IMR-90 (cell line): ENCODE measurements around the gene C16orf86. TPM values are rescaled to one million over a fixed set of nuclear protein-coding genes. Genes with fewer than 3 reads are reported as not detected.

Source experiments
- ATAC-seq: fragments of 200-7000 bp; cut with Tn5 transposase; 2 replicates; pipeline ENCODE4 v1.9.1; 2020; ENCODE audit warnings: low read depth, mild to moderate bottlenecking, moderate library complexity
- BruUV-seq: library from RNA; stranded (reverse); fragments of 400-500 nt; replicated peaks from 2 replicates; lab custom pipeline; 2021; lab: Mats Ljungman, UMichigan
- CTCF ChIA-PET: fragments of 300-600 bp; formaldehyde crosslinking; extraction: SDS; loops from one replicate; lab custom pipeline; 2021; ENCODE audit warnings: antibody characterized with exemption; lab: Yijun Ruan, JAX
- POLR2A ChIA-PET: fragments of 300-600 bp; sonication (Branson Sonifier 250); formaldehyde crosslinking; loops from one replicate; lab custom pipeline; 2022; ENCODE audit warnings: antibody characterized with exemption; ENCODE audit not compliant: unreplicated experiment; lab: Charles Lee
- DNase-seq: peaks from one replicate; pipeline ENCODE4 v3.0.0; 2013
- H2AFZ ChIP-seq: replicated peaks from 2 replicates; pipeline ENCODE3; 2013; ENCODE audit warnings: low read length, mild to moderate bottlenecking; ENCODE audit not compliant: poor library complexity
- H2AK5ac ChIP-seq: 2 replicates; pipeline ENCODE4 v1.6.1; 2013; ENCODE audit warnings: low read depth, low read length, inconsistent platforms
- H2AK9ac ChIP-seq: replicated peaks from 2 replicates; pipeline ENCODE3; 2013; ENCODE audit warnings: mild to moderate bottlenecking, low read depth, low read length, moderate library complexity; ENCODE audit not compliant: poor library complexity
- H2BK120ac ChIP-seq: 2 replicates; pipeline ENCODE4 v1.6.1; 2013; ENCODE audit warnings: low read depth, low read length, inconsistent platforms
- H2BK15ac ChIP-seq: 3 replicates; pipeline ENCODE4 v1.6.1; 2013; ENCODE audit warnings: low read depth, low read length, inconsistent platforms
- H2BK20ac ChIP-seq: 2 replicates; pipeline ENCODE4 v1.6.1; 2013; ENCODE audit warnings: low read depth, mild to moderate bottlenecking, inconsistent platforms, low read length, moderate library complexity
- H2BK5ac ChIP-seq: 2 replicates; pipeline ENCODE4 v1.6.1; 2013; ENCODE audit warnings: mild to moderate bottlenecking, low read depth, low read length, inconsistent platforms; ENCODE audit not compliant: poor library complexity, severe bottlenecking
- H3K14ac ChIP-seq: replicated peaks from 2 replicates; pipeline ENCODE4 v1.6.1; 2013; ENCODE audit warnings: low read depth, low read length, inconsistent platforms
- H3K18ac ChIP-seq: 2 replicates; pipeline ENCODE4 v1.6.1; 2013; ENCODE audit warnings: low read depth, low read length, control low read depth
- H3K23ac ChIP-seq: 2 replicates; pipeline ENCODE4 v1.6.1; 2013; ENCODE audit warnings: low read depth, low read length, inconsistent platforms
- H3K27ac ChIP-seq: 2 replicates; pipeline ENCODE4 v1.5.1; 2013; ENCODE audit warnings: mild to moderate bottlenecking, control low read depth, low read length; ENCODE audit not compliant: insufficient read depth
- H3K27me3 ChIP-seq: 2 replicates; pipeline ENCODE4 v1.6.1; 2013; ENCODE audit warnings: low read length; ENCODE audit not compliant: control insufficient read depth, insufficient read depth
- H3K36me3 ChIP-seq: 2 replicates; pipeline ENCODE4 v1.6.1; 2013; ENCODE audit warnings: low read length, mixed read lengths; ENCODE audit not compliant: control insufficient read depth, insufficient read depth
- H3K4ac ChIP-seq: 2 replicates; pipeline ENCODE4 v1.6.1; 2013; ENCODE audit warnings: low read depth, low read length, inconsistent platforms
- H3K4me1 ChIP-seq: 2 replicates; pipeline ENCODE4 v1.6.1; 2013; ENCODE audit warnings: low read length, mixed read lengths; ENCODE audit not compliant: control insufficient read depth, insufficient read depth
- H3K4me2 ChIP-seq: 2 replicates; pipeline ENCODE4 v1.6.1; 2013; ENCODE audit warnings: low read depth, mild to moderate bottlenecking, control low read depth, low read length, moderate library complexity
- H3K4me3 ChIP-seq: 2 replicates; pipeline ENCODE4 v1.5.1; 2013; ENCODE audit warnings: low read depth, mild to moderate bottlenecking, control low read depth, low read length, moderate library complexity; ENCODE audit not compliant: insufficient read depth
- H3K56ac ChIP-seq: 2 replicates; pipeline ENCODE4 v1.6.1; 2013; ENCODE audit warnings: low read length, inconsistent platforms; ENCODE audit not compliant: insufficient read depth; ENCODE audit errors: extremely low read depth
- H3K79me1 ChIP-seq, 2 experiments: 2 replicates each; pipeline ENCODE4 v1.6.1; 2013; ENCODE audit warnings: low read length in 2 of 2, inconsistent platforms in 1 of 2, low read depth in 1 of 2
- H3K9ac ChIP-seq: 2 replicates; pipeline ENCODE4 v1.6.1; 2013; ENCODE audit warnings: low read depth, low read length, control low read depth
- H3K9me1 ChIP-seq: 2 replicates; pipeline ENCODE4 v1.6.1; 2013; ENCODE audit warnings: low read length, inconsistent platforms; ENCODE audit not compliant: insufficient read depth
- H3K9me3 ChIP-seq: 2 replicates; pipeline ENCODE4 v1.6.1; 2013; ENCODE audit warnings: low read length; ENCODE audit not compliant: control insufficient read depth, insufficient read depth
- H4K20me1 ChIP-seq: 2 replicates; pipeline ENCODE4 v1.6.1; 2013; ENCODE audit warnings: low read length, inconsistent platforms; ENCODE audit not compliant: insufficient read depth
- H4K5ac ChIP-seq: 2 replicates; pipeline ENCODE4 v1.6.1; 2013; ENCODE audit warnings: mild to moderate bottlenecking, low read depth, low read length, control low read depth
- H4K8ac ChIP-seq, 2 experiments: 2 replicates each; pipeline ENCODE4 v1.6.1; 2013; ENCODE audit warnings: low read depth in 2 of 2, low read length in 2 of 2, control low read depth in 1 of 2, inconsistent platforms in 1 of 2
- H4K91ac ChIP-seq: 2 replicates; pipeline ENCODE4 v1.6.1; 2013; ENCODE audit warnings: low read depth, low read length, inconsistent platforms; ENCODE audit not compliant: insufficient read depth
- BHLHE40 ChIP-seq: fragments of 150-350 bp; IDR thresholded peaks from 2 replicates; pipeline ENCODE4 v1.6.1; 2016; ENCODE audit warnings: mild to moderate bottlenecking, low read depth, low read length
- CEBPB ChIP-seq: IDR thresholded peaks from 2 replicates; pipeline ENCODE4 v1.6.1; 2012; ENCODE audit warnings: low read depth, low read length, improper control_type of control experiment
- CHD1 ChIP-seq: IDR thresholded peaks from 2 replicates; pipeline ENCODE4 v1.6.1; 2012; ENCODE audit warnings: low read depth, low read length, improper control_type of control experiment
- FOS ChIP-seq: fragments of 150-350 bp; IDR thresholded peaks from 2 replicates; pipeline ENCODE4 v1.6.1; 2016; ENCODE audit warnings: low read depth, low read length
- MAFK ChIP-seq: IDR thresholded peaks from 2 replicates; pipeline ENCODE4 v1.6.1; 2012; ENCODE audit warnings: low read depth, low read length, improper control_type of control experiment
- MAZ ChIP-seq: IDR thresholded peaks from 2 replicates; pipeline ENCODE4 v1.6.1; 2012; ENCODE audit warnings: low read depth, mild to moderate bottlenecking, low read length, improper control_type of control experiment, moderate library complexity, borderline replicate concordance
- MXI1 ChIP-seq: IDR thresholded peaks from 2 replicates; pipeline ENCODE4 v1.6.1; 2012; ENCODE audit warnings: low read depth, mild to moderate bottlenecking, low read length, moderate library complexity, borderline replicate concordance
- NFE2L2 ChIP-seq: fragments of 150-350 bp; IDR thresholded peaks from 2 replicates; pipeline ENCODE4 v1.6.1; 2016; ENCODE audit warnings: low read depth, mild to moderate bottlenecking, low read length
- POLR2A ChIP-seq: IDR thresholded peaks from 2 replicates; pipeline ENCODE4 v1.6.1; 2012; ENCODE audit warnings: mild to moderate bottlenecking, low read depth, low read length
- RAD21 ChIP-seq: IDR thresholded peaks from 2 replicates; pipeline ENCODE4 v1.6.1; 2012; ENCODE audit warnings: low read length, improper control_type of control experiment
- RCOR1 ChIP-seq: IDR thresholded peaks from 2 replicates; pipeline ENCODE4 v1.6.1; 2012; ENCODE audit warnings: mild to moderate bottlenecking, low read length, improper control_type of control experiment; ENCODE audit not compliant: insufficient replicate concordance
- RFX5 ChIP-seq: IDR thresholded peaks from 2 replicates; pipeline ENCODE4 v1.8.0; 2012; ENCODE audit warnings: low read depth, mild to moderate bottlenecking, low read length, moderate library complexity
- SMC3 ChIP-seq: fragments of 150-350 bp; IDR thresholded peaks from 2 replicates; pipeline ENCODE4 v1.6.1; 2016; ENCODE audit warnings: low read depth, mild to moderate bottlenecking, antibody characterized with exemption, low read length, moderate library complexity
- WGBS, 2 experiments: methylation state at CpG; one replicate each; pipeline versions ENCODE4 v1.1.5 to v1.1.7; 2013; ENCODE audit warnings: missing lambda C conversion rate in 2 of 2; ENCODE audit not compliant: insufficient read length in 1 of 2; ENCODE audit errors: extremely low coverage in 2 of 2; 5-methylcytosine and 5-hydroxymethylcytosine counted together
- dilution Hi-C: fragments of 300-500 bp; cut with HindIII; formaldehyde crosslinking; loops from one replicate; pipeline ENCODE4 v1.14.3; 2018; ENCODE audit warnings: low sequenced_read_pairs; ENCODE audit not compliant: unreplicated experiment
- in situ Hi-C: fragments of 300-500 bp; cut with MboI; formaldehyde crosslinking; loops from 3 replicates; pipeline ENCODE4 v1.14.3; 2019; ENCODE audit warnings: low sequenced_read_pairs, inconsistent platforms, mixed read lengths
- intact Hi-C: fragments of 100-400 bp; cut with micrococcal nuclease; formaldehyde crosslinking; loops from 2 replicates; pipeline ENCODE4 v1.10.0; 2022
- polyA plus RNA-seq, 3 experiments: library from polyadenylated mRNA; depleted of rRNA; stranded (reverse); fragments of >200 nt; gene quantifications; 2 replicates each; pipeline ENCODE4 v1.2.3, GENCODE V29; 2012; ENCODE audit warnings: low replicate concordance in 1 of 3
- total RNA-seq: library from RNA; depleted of rRNA; stranded (reverse); fragments of >200 nt; gene quantifications from 2 replicates; pipeline ENCODE4 v1.2.3, GENCODE V29; 2012
- TF ChIP-seq, protein P1 (sequence below): fragments of 150-350 bp; IDR thresholded peaks from 2 replicates; pipeline ENCODE4 v1.6.1; 2017; ENCODE audit warnings: mild to moderate bottlenecking, antibody characterized with exemption, low read length, low read depth
- TF ChIP-seq, protein P2 (sequence below): fragments of 150-350 bp; IDR thresholded peaks from 2 replicates; pipeline ENCODE4 v1.6.1; 2016; ENCODE audit warnings: low read depth, mild to moderate bottlenecking, low read length, moderate library complexity, borderline replicate concordance
- TF ChIP-seq, protein P3 (sequence below): conservative IDR thresholded peaks from 2 replicates; pipeline ENCODE4 v1.5.1; 2012; ENCODE audit warnings: mild to moderate bottlenecking, low read depth, low read length, improper control_type of control experiment

Gene C16orf86
- total and polyA plus RNA-seq, 2 of the 4 experiments (the other 2 are of a cell fraction), result 0.54 to 0.70 TPM

DNA sequence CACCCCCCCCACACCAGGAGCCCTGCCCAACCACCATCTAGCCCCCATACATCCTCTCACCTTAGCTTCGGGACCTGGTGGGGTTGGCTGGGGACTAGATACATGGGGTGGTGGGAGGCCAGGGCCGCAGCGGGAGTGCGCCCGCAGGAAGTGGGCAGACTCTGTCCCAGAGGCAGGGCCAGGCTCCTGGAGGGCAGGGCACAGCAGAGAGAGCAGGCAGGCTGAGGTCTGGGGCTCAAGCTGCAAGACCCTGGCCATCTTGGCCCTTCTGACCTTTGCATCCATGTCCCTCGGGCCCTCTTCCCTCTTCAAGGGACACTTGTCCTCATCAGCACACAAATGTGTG, 2.8 kb upstream of the C16orf86 start:
- dilution Hi-C loops, result no loop called here
- ChIA-PET CTCF (interaction anchor here (1.5 kb wide), 1 partner anchor 142 kb away, joined by 4 read pairs; no protein-coding TSS in a partner anchor), POLR2A (no interaction called here)
- no peak overlapping the region for H3K4me3 ChIP-seq
- no peaks in the 10 kb centered on the region for H3K9me3 ChIP-seq
- H2AK5ac ChIP-seq, result no peak overlapping the region
- H2AK9ac ChIP-seq, result no peak overlapping the region
- in situ Hi-C loops, result loop anchor here (10.0 kb wide), 1 partner anchor 139 kb away; the partner anchor contains the start of gene RIPOR1
- H4K20me1 ChIP-seq, result peaks cover 4% of the 10 kb centered on the region
- no peak overlapping the region for H3K23ac ChIP-seq
- H3K27me3 ChIP-seq, result no peaks in the 10 kb centered on the region
- H3K14ac ChIP-seq, result no peak overlapping the region
- peaks cover 16% of the 10 kb centered on the region for H3K4me1 ChIP-seq
- peaks cover 2% of the 10 kb centered on the region; the same call in 1 of the 2 replicates for H3K36me3 ChIP-seq
- no peak overlapping the region for H2BK15ac ChIP-seq
- ATAC-seq (no peak), DNase-seq (no peak)
- TF ChIP-seq RCOR1, result no peak
- TF ChIP-seq, protein P1, sequence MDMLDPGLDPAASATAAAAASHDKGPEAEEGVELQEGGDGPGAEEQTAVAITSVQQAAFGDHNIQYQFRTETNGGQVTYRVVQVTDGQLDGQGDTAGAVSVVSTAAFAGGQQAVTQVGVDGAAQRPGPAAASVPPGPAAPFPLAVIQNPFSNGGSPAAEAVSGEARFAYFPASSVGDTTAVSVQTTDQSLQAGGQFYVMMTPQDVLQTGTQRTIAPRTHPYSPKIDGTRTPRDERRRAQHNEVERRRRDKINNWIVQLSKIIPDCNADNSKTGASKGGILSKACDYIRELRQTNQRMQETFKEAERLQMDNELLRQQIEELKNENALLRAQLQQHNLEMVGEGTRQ, result no peak
- no peak for TF ChIP-seq MXI1
- TF ChIP-seq MAFK, result no peak
- TF ChIP-seq BHLHE40, result no peak
- no peak for TF ChIP-seq RFX5
- TF ChIP-seq FOS, result no peak
- TF ChIP-seq POLR2A, result no peak
- TF ChIP-seq CEBPB, result no peak
- TF ChIP-seq SMC3, result no peak
- TF ChIP-seq MAZ, result no peak
- TF ChIP-seq CHD1, result no peak
- TF ChIP-seq RAD21, result no peak
- TF ChIP-seq NFE2L2, result no peak
- TF ChIP-seq, protein P2, sequence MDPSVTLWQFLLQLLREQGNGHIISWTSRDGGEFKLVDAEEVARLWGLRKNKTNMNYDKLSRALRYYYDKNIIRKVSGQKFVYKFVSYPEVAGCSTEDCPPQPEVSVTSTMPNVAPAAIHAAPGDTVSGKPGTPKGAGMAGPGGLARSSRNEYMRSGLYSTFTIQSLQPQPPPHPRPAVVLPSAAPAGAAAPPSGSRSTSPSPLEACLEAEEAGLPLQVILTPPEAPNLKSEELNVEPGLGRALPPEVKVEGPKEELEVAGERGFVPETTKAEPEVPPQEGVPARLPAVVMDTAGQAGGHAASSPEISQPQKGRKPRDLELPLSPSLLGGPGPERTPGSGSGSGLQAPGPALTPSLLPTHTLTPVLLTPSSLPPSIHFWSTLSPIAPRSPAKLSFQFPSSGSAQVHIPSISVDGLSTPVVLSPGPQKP, result no peak
- TF ChIP-seq, protein P3, sequence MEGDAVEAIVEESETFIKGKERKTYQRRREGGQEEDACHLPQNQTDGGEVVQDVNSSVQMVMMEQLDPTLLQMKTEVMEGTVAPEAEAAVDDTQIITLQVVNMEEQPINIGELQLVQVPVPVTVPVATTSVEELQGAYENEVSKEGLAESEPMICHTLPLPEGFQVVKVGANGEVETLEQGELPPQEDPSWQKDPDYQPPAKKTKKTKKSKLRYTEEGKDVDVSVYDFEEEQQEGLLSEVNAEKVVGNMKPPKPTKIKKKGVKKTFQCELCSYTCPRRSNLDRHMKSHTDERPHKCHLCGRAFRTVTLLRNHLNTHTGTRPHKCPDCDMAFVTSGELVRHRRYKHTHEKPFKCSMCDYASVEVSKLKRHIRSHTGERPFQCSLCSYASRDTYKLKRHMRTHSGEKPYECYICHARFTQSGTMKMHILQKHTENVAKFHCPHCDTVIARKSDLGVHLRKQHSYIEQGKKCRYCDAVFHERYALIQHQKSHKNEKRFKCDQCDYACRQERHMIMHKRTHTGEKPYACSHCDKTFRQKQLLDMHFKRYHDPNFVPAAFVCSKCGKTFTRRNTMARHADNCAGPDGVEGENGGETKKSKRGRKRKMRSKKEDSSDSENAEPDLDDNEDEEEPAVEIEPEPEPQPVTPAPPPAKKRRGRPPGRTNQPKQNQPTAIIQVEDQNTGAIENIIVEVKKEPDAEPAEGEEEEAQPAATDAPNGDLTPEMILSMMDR, result no peak
- peaks cover 3% of the 10 kb centered on the region for H3K9me1 ChIP-seq
- BruUV-seq, result no TSS peak
- intact Hi-C loops, result no loop called here
- no peak overlapping the region for H3K27ac ChIP-seq
- H3K9ac ChIP-seq, result no peak overlapping the region
- no peak overlapping the region for H2BK120ac ChIP-seq
- no peak overlapping the region for H2AFZ ChIP-seq
- peaks cover 8 to 24% of the 10 kb centered on the region in 2 experiments for H3K79me1 ChIP-seq
- no peak overlapping the region for H3K56ac ChIP-seq
- H3K4ac ChIP-seq, result no peak overlapping the region
- H4K5ac ChIP-seq, result no peak overlapping the region
- no peak overlapping the region for H3K4me2 ChIP-seq
- H2BK5ac ChIP-seq, result no peak overlapping the region
- 100% methylated on average over 1 of the region's 6 CpGs; no CpG with 5 or more reads in 1 of the 2 experiments for WGBS, 2 experiments
- no peak overlapping the region for H4K8ac ChIP-seq
- no peak overlapping the region for H3K18ac ChIP-seq
- no peak overlapping the region for H4K91ac ChIP-seq
- no peak overlapping the region for H2BK20ac ChIP-seq
